Dermis microvascular lymphatic vessel endothelial cell (primary cell): ENCODE measurements around the gene USP28. TPM values are rescaled to one million over a fixed set of nuclear protein-coding genes. Genes with fewer than 3 reads are reported as not detected.
"Not testable (repeated sequence)": the region's sequence is repeated elsewhere in the genome, so short reads cannot be mapped to it uniquely, and the experiment has no call there.

Experiments
- DNase-seq, 2 donors: peaks; one replicate each; pipeline versions ENCODE4 v3.0.0 to v3.0.0-alpha.2; 2010; ENCODE audit warnings: low read depth in 2 of 2
- total RNA-seq: library from RNA; depleted of rRNA; stranded (reverse); fragments of >200 nt; gene quantifications from 2 replicates; pipeline ENCODE4 v1.2.1, GENCODE V29; 2014

USP28 gene
- total RNA-seq, 1 donor from 2014 or later = 32.9 TPM

DNA sequence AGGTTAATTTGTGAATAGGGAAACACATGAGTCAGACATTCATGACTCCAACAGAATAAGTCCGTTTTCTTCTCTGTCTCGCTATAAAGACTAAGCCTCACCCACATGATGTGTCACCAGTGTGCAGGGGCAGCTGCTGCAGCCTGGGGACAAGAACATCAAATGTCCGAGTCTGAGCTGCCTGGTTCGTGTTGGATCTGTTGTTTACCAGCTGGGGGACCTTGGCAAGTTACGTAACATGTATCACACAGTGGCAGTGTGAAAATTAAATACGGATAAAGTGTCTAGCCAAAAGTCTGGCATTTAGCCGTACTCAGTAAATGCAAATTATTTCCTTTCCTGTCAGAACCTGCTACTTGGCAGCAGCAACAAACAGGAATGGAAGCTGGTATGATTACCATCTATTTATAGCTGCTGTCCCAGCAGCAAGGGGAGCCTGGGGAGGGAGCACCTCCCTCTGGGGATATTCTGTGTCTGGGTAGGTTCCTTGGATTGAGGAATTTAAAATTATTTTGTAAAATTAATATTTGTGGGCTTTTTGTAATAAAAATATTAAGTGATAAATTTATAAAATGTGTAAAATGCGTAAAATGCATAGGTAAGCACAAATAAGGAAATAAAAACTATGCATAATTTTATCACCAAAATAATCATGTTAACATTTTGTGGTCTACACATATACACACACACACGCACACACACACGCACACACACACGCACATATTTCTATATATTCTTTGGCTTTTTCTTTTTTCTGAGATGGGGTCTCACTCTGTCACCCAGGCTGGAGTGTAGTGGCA, 97.1 kb downstream of the USP28 start:
- peak; percentile 52 to 63 for DNase-seq

DNA sequence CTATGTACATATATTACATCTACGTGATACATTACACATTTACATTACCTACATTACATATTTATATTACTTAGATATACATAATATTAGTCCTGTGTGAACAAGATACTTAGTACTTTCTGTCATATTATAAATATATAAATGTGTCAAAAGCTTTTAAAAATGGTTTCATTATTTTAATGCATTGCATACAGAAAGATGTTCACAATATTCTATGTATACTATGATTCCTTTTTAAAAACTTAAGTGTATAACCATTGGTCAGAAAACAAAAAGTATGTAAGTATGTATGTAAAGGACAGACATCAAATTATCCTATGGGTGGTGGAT, 101.2 kb downstream of the USP28 start:
- DNase-seq = no peak

DNA sequence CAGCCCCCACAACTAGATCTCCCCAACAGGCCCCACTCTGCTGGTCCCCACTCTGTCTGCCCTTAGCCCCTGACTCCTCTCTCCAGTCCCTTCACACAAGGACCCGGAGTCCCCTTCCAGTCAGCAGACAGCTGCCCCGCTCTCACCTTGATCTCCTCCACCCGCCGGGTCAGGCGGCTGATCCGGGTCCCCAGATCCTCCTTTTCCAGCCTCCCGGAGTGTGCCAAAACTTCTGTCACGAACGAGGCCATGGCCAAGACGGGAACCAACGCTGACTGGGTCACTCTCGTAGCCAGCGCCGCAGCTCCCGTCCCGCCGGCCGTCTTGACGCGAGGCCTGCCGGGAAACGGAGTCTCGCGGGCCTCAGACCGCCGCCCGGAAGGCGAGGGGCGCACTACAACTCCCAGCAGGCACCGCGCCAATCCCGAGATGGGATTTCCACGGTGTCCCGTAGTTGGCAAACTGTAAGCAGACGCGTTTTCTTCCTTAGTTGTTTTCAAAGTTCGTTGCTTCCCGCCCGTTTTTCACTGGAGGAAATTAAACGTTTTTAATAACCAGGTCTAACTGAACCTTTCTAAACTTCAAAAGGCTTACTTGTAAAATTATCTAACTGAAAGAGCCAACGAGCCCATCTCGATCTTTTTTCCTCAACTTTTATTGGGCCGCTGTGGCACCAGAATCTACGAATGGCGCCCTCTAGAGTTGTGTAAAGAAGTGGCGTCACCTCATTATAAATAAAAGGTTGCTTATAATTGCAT, 101.8 kb downstream of the USP28 start, which contains the start of gene ZW10:
Gene ZW10 (minus strand): TSS at position 277 of the 758 bp plus-strand sequence. CDS start 26 bp downstream, at position 251.
- peak; percentile 89 to 98 for DNase-seq

DNA sequence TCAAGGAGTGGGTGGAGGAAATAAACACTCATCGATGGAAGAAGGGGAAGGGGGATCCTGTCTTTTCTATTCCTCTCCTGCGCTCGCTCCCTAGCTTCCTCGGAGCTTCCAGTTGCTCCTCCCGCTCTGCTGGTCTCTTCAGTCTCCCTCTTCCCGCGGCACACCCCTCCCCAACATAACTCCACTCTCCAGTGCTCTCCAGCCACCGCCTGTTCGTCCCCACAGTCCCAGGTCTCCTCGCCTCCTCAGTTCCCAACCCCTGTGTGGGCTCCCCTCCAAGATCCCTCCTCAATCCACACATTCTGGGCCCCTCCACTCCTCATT, 102.3 kb downstream of the USP28 start:
- peak in 1 of 2 donors; percentile 60 for DNase-seq

DNA sequence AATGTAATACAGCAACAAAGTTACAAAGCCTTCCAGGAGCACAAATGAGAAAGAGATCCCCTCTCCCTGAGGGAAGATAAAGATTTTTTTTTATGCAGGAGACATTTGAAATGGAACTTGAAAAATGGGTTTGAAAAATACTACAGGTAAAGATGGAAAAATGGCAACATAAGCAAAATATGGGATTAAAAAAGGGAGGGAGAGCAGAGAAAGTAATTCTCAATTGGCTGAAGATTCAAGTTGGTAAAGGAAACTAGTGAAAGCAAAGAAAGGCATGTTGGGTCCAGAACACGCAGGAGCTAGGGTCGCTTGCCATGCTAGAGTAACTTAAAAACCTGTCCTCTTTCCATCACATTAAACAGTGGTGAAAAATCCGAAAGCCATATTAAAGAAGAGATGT, 103.4 kb downstream of the USP28 start:
- DNase-seq = no peak

DNA sequence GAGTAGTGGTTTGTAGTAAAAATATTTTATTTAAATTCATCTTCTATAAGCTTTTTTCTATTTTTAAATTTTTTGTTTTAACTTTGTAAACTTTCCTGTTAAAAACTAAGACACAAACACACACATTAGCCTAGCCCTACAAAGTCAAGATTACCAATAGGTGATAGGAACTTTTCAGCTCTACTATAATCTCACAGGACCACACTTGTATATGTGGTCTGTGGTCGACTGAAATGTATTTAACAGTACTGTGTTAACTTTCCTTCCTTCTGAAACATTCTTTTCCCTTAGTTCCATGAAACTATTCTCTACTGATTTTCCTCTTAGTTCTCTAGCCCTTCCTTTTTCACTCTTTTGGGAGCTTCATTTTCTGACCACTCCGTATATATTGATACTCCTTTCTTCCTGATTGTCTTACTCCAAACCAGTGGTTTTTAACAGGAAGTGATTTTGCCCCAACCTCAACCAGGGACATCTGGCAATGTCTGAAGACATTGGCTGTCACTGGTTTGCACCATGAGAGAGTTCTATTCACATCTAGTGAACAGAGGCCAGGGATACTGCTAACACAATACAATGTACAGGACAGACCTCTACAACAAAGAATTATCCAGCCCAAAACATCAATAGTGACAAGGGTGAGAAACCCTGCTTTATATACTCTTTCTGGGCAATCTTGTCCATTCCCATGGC, 110.7 kb downstream of the USP28 start:
- DNase-seq = no peak

DNA sequence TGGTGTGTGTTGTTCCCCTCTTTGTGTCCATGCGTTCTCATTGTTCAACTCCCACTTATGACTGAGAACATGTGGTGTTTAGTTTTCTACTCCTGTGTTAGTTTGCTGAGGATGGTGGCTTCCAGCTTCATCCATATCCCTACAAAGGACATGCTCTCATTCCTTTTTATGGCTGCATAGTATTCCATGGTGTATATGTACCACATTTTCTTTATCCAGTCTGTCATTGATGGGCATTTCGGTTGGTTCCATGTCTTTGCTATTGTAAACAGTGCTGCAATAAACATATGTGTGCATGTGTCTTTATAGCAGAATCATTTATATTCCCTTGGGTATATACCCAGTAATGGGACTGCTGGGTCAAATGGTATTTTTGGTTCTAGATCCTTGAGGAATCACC, 112.3 kb downstream of the USP28 start:
- not testable (repeated sequence) for DNase-seq

DNA sequence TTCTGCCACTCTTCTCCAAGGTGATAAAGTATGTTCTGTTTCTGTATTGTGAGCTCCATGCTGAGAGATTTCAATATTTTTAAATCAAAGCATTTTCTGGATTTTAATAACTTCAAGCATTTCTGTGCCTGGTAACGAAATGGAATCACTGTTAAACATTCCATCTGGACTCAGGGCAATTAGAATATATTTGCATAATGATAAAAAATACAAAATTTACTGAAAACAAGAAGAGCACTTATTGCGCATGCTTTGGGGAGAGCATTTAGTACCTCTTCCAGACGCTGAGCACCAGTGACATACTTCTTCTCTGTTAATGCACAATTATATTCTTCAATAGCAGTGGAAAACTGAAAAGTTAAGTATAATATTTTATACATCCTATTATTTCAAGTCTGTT, 115.1 kb downstream of the USP28 start:
- DNase-seq = no peak

DNA sequence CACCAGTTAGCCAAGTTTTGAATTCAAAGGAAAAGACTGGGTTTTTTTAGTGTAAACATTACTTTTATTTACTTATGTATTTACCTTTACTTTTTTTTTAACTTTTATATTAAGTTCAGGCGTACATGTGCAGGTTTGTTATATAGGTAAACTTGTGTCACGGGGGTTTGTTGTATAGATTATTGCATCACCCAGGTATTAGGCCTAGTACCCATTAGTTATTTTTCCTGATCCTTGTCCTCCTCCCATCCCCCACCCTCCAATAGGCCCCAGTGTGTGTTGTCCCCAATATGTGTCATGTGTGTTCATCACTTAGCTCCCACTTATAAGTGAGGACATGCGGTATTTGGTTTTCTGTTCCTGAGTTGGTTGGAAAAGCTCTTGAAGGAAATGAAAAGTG, 122.4 kb downstream of the USP28 start:
- DNase-seq = no peak

Other genes starting within 250 kb of the USP28 start
- 0.13 TPM in 2 replicates for gene TMPRSS5, start 169.3 kb downstream of the USP28 start, total RNA-seq
- gene ZW10, start 101.9 kb downstream of the USP28 start, total RNA-seq = 15.0 and 18.1 TPM in 2 replicates
- not detected in 2 replicates for gene CLDN25, start 95.8 kb downstream of the USP28 start, total RNA-seq
- not detected in 2 replicates for gene HTR3B, start 29.2 kb upstream of the USP28 start, total RNA-seq
- not detected in 2 replicates for gene HTR3A, start 99.5 kb upstream of the USP28 start, total RNA-seq
- gene ZBTB16, start 184.1 kb upstream of the USP28 start, total RNA-seq = 6.4 and 8.9 TPM in 2 replicates